NCI-H69 (cell line): ENCODE measurements around the gene TMEM184A.
"Not testable (repeated sequence)": the region's sequence is repeated elsewhere in the genome, so short reads cannot be mapped to it uniquely, and the experiment has no call there.

Experiments
- DNase-seq: peaks from one replicate; lab custom pipeline; 2025; lab: John Stamatoyannopoulos, UW

TMEM184A gene

DNA sequence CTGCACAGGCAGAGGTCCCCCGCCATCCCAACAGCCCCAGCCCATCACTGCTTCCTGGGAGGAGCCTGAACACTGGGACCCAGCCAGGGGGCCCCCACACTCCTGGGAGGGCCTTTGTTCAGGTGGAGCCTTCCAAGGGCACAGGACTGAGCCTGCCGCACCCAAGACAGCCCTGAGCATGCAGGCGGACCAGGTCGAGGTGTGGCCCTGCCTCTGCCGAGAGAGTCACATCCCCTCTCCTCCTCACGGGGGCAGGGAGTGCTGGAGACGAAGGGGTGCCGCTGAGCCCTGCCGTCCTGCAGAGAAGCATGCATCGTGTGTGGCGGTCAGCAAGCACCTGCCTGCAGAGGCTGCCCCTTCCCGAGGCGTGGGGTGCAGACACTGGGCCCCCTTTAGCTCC, 32.8 kb downstream of the TMEM184A start:
- no peak for DNase-seq

DNA sequence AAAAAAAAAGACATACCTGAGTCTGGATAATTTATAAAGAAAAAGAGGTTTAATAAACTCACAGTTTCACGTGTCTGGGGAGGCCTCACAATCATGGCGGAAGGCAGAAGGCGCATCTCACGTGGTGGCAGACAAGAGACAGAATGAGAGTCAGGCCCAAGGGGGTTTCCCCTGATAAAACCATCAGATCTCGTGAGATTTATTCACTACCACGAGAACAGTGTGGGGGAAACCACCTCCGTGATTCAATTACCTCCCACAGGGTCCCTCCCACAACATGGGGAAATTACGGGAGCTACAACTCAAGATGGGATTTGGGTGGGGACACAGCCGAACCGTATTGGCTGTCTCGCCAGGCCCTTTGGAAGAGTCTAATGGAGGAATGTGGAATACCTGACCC, 34.5 kb downstream of the TMEM184A start:
- DNase-seq, result no peak

DNA sequence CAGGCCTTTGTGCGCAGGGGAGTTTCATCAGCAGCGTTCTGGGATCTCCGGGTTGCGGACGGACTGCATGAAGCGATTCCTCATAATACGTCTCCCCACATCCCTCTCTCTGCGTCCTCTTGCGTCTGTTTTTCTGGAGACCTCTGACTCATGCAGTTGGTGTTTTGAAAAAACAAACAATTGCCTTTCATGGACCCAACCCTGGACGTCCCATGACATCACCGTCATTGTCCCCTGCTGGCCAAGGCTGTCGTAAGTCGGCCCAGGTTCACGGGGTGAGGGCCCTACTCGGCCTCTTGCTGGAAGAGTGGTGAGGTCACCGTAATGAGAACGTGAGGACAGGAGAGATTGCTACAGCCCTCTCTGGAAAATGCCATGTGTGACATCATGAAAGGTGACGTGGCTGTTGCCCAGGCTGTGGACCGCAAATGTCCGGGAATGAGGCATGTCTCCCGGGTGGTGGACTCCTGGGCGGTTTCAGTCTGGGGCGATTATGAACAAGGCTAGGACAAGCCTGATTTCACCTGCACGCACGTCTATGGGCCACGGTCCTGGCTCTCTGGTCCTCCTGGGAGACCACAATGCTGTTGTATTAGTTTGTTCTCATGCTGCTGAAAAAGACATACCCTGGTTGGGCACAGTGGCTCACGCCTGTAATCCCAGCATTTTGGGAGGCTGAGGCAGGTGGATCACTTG, 35.3 kb downstream of the TMEM184A start:
- no peak for DNase-seq

DNA sequence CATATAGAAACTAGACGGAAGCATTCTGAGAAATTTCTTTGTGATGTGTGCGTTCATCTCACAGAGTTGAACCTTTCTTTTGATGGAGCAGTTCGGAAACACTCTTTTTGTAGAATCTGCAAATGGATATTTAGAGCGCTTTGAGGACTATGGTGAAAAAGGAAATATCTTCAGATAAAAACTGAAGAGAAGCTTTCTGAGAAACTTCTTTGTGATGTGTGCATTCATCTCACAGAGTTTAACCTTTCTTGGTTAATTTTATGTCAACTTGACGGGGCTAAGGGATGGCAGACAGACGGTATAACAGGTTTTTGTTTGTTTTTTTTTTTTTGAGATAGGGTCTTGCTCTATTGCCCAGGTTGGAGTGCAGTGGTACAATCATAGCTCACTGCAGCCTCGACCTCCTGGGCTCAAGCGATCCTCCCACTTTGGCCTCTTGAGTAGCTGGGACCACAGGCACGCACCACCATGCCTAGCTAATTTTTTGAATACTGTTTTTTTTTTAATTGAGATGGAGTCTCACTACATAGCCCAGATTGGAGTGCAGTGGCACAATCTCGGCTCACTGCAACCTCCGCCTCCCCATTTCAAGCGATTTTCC, 36.6 kb downstream of the TMEM184A start:
- DNase-seq, result not testable (repeated sequence)

DNA sequence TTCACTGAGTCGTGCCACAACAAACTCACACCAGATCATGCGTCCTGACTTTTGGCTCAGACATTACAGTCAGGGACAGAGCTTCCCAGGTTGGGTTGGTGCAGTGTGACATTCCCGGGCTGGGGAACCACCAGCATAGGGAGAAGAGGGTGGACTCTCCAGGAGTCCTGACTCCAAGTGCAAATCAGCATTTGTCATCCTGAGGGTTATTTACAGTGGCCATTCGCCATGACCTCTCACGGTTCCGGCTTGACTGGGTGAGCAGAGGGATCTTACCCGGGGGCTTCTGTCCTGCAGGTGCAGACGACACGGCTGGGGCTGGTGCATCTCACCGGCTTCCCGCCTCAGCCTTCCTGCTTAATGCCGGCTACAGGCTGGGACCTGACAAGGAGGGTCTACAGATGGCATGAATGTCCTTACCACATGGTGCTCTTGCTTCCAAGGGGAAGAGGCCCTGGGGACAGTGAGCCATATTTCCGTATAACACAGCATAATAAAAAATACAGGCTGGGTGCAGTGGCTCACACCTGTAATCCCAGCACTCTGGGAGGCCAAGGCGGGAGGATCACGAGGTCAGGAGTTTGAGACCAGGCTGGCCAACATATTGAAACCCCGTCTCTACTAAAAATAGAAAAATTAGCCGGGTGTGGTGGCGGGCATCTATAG, 39.3 kb downstream of the TMEM184A start:
- DNase-seq, result peak; percentile 32

DNA sequence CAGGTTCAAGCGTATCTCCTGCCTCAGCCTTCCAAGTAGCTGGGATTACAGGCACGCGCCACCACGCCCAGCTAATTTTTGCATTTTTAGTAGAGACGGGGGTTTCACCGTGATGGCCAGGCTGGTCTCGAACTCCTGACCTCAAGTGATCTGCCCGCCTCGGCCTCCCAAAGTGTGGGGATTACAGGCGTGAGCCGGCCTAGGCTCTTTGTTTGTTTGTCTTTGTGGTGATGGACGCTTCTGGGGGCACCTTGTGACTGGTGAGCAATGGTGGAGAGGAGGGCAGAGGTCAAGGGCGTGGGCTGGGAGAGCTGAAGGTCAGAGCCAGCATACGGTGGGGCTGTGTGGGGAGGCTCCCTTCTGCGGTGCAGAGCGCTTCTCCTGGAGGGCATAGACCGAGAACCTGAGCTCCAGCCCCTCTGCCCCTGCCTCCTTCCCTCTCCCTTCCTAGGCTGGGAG, 40.5 kb downstream of the TMEM184A start:
- not testable (repeated sequence) for DNase-seq

DNA sequence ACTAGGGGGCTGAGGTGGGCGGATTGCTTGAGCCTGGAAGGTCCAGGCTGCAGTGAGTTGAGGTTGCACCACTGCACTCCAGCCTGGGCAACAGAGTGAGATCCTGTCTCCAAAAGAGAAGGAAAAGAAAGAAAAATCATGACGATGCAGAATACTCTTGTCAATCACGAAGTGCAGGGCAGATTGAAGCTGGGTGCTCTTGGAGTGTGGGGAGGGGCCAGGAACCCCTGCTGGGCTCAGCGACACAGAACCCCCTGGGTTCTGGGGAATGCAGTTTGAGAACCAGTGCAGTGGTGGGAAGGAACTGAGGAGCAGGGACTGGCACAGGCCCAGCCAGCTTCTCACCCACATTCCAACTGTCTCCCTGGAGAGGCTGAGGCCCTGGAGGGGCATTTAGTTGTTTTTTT, 41.0 kb downstream of the TMEM184A start:
- DNase-seq, result no peak

DNA sequence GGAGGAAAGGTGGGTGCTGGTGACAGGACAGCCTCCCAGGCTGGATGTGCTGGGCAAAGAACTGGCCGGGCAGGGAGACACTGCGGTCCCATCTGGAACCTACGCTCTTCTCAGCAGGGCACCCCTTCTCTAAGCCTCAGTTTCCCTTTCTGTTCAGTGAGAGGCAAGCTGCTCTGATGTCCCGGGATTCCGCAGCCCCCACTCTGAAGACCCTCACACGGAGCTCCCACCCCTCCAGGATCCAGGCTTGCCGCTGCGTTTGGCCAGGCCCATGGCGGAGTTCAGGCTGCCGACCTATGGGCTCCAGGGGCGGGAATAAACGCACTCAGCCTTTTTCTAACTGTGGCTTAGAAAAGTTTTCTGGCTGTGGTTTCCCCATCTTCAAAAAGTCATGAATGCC, 41.6 kb downstream of the TMEM184A start:
- DNase-seq, result no peak

DNA sequence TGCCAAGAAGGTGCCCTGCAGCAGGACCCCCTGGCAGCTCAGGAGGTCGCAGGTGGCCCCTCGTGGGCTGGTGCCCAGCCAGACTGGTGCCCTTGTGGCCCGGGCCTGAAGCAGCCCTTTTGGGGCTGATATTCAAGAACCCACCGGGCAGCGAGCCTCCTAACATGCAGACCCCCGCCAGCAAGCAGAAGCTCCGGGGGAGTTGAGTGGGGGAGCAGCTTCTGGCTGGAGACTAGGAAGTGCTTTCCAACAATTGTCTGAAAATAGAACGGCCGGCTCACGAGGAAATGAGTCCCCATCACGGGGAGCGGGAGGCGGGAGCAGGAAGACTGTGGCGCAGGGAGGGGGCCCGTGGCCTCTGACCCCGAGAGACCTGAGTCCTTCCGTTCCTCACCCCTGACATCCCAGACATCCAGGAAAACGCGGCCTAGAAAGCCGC, 42.3 kb downstream of the TMEM184A start:
- no peak for DNase-seq

DNA sequence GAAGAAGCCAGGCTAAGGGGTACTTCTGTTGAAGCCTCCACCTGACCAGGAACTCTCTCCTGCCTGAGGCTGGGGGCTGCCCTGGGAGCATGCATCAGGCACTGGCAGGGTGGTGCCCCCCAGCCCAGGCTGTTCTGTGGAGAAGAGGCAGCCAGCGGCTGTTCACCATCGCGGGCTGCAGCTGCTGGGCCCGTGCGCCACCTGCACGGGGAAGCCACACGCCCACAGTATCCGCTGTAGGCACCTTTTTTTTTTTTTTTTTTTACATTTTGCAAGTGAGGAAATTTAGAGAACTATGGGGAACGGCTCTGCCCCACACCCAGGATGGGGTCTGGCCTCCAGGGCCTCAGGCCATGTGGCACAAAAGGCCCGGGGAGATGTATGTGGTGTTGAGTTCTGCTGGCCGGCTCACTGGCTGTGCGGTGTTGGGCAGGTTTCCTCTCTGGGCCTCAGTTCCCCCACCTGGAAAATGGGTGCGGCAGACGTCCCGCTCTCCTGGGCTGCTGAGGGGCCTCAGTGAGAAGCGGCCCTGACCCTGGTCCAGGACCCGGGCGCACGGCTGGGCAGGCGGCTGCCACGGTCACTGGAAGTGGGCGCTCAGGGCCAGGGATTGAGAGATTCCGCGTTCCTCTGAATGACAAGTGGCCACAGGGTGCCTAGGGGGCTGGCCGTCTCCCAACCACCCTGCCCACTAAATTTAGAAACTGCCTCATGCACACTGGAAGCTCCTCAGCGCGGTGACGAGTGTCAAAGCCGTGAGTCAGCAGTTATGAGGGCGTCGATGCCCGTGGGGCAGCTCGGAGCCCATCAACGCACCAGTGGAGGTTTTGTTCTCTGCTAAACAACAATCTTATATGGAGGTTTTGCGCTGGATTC, 43.0 kb downstream of the TMEM184A start:
- DNase-seq, result no peak

DNA sequence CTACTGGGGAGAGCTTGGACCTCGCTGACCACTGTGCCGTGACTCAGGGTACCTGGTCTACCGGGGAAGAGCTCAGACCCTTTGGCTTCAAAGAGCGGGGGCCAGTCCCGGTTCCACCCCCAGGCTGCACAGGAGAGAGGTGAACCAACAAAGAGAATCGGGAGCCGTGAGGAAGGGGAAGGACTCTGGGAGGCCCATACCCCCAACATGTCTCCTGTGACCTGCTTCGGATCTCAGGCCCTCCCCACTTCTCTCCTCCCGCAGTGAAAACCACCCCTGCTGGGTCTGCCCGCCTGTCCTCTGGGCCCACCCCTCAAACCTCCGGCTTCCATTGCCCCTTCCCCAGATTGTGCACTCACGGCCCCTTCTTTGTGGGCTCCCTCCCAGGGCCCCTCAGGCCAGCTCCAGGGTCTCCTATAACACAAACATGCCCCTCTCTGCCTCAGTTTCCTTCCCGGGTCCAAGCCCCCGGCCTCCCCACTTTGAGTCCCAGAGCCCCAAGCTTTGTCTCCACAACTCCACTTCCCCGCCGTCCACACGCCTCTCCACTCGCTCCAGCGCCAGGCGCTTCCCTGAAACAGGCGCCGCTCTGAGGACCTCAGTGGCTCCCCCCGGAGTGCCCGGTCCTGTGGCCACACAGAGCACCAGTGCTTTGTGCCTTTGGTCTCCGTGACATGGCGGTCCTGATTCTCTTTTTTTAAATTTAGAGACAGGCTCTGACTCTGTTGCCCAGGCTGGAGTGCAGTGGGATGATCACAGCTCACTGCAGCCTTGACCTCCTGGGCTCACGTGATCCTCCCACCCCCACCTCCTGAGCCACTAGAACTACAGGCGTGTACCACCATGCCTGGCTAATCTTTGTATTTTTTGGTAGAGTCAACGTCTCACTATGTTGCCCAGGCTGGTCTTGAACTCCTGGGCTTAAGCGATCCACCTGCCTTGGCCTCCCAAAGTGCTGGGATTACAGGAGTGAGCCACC, 44.3 kb downstream of the TMEM184A start:
- no peak for DNase-seq

DNA sequence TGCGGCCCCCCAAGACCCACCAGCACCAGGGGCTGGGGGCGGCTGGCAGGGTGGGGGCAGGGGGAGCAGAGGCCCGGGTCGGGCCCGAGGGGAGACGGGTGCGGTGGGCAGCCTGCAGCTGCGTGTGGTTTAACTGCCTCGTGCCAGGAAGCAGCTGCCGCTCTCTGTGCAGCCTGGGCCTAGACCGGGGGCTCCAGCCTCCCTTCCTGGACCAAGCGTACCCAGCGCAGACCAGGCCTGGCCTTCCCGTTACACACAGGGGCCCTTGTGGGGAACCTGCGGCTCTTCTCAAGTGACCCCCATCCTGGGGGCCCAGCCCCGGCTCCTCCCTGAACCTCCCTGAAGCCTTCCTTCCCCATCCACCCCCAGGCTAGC, 45.2 kb downstream of the TMEM184A start:
- DNase-seq, result no peak

DNA sequence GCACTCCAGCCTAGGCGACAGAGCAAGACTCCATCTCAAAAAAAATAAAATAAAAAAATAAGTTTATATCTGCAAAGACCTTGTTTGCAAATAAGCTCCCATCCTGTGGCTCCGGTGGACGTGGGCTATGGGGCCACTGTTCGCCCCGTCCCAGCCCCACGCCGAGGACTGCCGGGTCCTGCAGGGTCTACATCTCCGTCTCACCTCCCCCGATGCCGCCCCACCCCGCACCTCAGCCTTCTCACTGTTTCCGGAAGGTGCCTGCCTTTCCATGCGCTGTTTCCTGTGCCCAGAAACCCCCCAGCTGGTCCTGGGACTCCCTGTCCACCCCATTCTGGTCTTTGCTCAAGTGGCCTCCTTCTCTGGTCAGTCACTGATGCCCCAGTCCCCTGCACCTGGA, 46.8 kb downstream of the TMEM184A start:
- DNase-seq, result no peak

DNA sequence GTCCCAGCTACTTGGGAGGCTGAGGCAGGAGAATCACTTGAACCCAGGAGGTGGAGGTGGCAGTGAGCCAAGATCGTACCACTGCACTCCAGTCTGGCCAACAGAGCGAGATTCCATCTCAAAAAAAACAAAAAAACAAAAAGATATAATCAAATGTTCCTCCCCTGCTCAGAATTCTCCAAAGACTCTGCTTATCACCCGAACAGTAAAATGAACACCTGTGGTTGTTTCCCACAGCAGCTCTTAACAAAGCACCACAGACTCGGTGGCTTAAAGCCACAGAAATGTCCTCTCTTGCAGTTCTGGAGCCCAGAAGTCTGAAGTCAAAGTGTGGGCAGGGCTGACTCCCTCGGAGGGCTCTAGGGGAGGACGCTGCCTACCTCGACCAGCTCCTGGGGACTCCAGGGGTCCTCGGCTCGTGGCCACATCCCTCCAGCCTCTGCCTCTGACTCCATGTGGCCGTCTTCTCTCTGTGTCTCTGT, 47.7 kb downstream of the TMEM184A start:
- DNase-seq, result no peak

DNA sequence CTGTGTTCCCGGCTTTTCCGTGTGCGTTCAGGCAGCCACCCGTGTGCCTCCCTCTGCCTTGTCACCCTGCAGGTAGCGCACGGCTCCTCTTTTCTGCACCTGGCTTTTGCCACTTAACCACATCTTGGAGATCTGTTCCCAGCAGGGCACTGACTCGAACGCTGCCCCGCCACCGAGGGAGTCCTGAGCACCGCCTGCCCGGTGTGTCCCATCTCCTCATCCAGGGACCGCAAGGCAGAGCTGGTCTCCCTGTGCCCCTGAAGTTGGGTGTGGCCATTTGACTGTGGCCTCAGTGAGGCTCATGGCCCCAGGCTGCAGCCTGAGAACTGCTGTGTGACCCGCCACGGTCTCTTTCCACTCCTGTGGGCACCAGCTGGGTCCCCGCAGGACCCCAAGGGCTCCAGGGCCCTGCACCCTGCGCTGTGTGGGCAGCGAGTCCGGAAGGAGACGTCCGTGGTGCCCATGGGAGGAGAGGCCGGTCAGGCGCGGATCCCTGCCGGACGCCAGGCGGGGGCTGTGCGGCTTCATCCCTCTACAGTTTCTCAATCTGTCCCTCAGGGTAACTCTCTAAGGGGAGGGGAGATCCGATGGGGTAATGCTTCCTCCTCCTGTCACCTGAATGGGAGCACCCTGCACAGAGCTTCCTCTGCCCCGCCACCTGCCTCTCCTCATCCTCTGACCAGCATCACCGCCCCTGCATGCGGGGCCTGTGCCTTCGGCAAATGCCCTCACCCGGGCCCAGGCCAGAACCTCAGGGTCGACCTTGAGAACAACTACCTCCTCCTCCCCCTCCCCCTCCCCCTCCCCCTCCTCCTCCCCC, 50.1 kb downstream of the TMEM184A start:
- DNase-seq, result peak; percentile 76

DNA sequence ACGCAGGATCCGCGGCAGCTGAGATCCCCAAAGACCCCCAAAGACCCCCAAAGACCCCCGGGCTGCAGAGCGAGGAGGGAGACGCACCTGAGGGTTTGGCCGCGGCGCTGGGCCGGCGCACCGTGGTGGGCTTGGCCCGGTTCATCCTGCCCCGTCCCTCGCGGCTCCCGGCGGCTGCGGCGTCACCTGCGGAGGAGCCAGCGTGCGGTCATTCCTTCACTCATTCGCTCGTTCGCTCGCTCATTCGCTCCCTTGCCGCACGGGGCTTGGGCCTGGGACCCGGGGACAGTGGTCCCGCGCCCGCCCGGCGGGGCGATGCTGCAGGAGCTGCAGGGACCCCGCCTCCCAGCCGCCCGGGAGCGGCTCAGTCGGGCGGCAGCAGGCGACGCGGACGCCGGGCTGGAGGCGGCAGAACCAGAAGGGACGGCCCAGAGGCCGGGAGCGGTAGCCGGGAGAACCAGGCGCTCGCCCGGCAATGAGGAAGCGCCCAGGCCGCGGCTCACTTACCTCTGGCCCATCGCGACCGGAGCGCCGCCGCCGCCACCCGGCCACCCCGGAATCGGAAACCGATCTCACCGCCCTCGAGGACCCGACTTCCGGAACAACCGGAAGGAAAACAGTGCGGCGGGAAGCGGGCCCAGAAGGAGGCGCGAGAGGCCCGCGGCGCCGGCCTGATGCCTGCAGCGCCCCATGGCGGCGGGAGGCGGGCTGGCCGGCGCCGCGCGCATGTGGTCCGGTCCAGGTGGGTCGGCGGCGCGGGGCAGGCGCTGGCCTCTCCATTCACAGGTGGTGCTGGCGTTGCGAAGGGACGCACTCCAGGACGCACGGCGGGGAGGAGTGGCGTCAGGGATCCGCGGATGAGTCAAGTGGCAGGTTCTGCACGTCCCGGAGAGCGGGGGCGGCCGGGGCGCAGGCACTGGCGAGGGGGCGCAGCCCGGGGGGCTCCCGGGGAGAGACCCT, 51.9 kb downstream of the TMEM184A start, which contains the start of gene INTS1:
TSS of gene INTS1 (minus strand) at position 574 of the 960 bp plus-strand sequence. CDS start at position 145, 429 bp downstream.
- DNase-seq, result peak; percentile 98

DNA sequence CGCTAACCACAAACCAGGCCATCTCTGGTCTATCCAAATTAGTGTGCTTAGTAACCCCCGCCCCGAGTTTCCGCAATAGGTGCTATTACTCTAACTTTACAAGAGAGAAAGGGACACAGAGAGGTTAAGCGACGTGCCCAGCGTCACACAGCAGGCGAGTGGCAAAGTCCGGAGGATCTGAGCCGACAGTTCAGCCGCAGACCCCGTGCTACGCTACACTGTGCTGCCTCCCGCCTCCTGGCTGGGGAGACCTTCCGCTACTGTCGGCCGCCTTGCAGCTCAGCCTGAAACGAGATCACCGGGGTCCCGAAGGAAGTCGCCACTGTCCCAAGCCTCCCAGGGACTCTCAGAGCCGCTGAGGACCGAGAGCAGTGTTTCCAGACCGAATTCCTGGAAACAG, 52.6 kb downstream of the TMEM184A start:
- no peak for DNase-seq

DNA sequence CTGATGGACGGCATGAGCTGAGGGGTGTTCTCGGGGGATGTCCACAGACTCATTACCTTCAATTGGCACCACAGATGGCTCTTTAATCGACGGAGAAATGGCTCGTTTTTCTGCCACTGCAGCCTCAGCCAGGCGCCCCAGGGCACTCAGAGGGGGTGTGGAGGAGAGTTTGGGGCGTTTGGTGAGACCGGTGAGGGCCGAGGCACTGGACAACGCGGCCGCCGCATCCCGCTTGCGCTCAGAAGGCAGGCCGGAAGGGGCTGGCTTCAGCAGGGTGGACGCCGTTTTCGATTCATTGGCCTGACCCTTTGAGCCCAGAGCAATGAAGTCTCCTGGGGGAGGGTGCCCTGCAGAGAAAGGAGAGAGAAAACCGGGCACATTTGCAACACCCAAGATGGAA, 53.2 kb downstream of the TMEM184A start:
- DNase-seq, result no peak
